ENCODE results near the gene SGSM2. TPM values are rescaled to one million over a fixed set of nuclear protein-coding genes. Genes with fewer than 3 reads are reported as not detected.

The SGSM2 gene
- polyA plus RNA-seq, 1 donor (not counting 4 experiments of a cell fraction or from before 2014, with no cell fraction given), result 16.4 TPM

- H3K36me3 ChIP-seq (ENCODE audit: control insufficient read depth in 2 of 2, extremely low read depth in 1 of 2, insufficient read depth in 2 of 2, low read length in 2 of 2), result peaks cover 0 to 7% of the 10 kb centered on the region in 2 experiments
- FAIRE-seq, result no peak
- dilution Hi-C loops (cut with MboI; ENCODE audit: extremely low pct_ligation_motif_present, low sequenced_read_pairs), result no loop called here
Observed at GRCh38 chr17:2372681-2373080, 35.4 kb downstream of the SGSM2 start.

DNA sequence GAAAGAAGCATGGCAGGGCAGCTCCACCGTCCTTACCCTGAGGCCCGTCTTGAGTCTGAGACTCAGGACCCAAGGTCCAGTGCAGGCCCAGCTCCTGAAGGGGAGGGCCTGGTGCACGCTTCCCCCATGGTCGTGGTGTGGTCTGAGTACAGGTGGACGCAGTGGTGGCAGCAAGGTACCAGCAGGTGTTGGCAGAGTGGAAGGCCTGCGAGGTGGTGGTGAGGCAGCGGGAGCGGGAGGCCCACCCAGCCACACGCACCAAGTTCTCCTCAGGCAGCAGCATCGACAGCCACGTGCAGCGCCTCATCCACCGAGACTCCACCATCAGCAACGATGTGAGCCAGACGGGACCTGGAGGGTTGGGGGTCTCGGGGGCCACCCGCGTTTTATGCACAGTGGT lies 35.9 kb downstream of the SGSM2 start:
- no peak for FAIRE-seq

More at GRCh38 chr17:2372681-2373080, 35.4 kb downstream of the SGSM2 start:
- Histone ChIP-seq H4K20me1 (ENCODE audit: control insufficient read depth, extremely low read depth, insufficient read depth, low read length) (peaks cover 2% of the 10 kb centered on the region), H2AFZ (ENCODE audit: control insufficient read depth, low read length) (no peak overlapping the region), H3K4me2 (ENCODE audit: control insufficient read depth, extremely low read depth, insufficient read depth, low read depth, low read length) (no peak overlapping the region), H3K27me3 (ENCODE audit: control insufficient read depth, extremely low read depth, insufficient read depth, low read length) (no peaks in the 10 kb centered on the region), H3K79me2 (ENCODE audit: control insufficient read depth, insufficient read depth, low read length) (no peaks in the 10 kb centered on the region), H3K9me3 (ENCODE audit: control insufficient read depth, low read depth, low read length) (no peaks in the 10 kb centered on the region), H3K9ac (ENCODE audit: control insufficient read depth, extremely low read depth, insufficient read depth, low read length) (no peak overlapping the region), H3K4me1 (ENCODE audit: control insufficient read depth, extremely low read depth, insufficient read depth, low read length) (peaks cover 3% of the 10 kb centered on the region), H3K9me1 (ENCODE audit: control insufficient read depth, extremely low read depth, insufficient read depth, low read length) (no peaks in the 10 kb centered on the region), H3K4me3 (ENCODE audit: control insufficient read depth in 2 of 3, extremely low read depth in 1 of 3, insufficient read depth in 2 of 3, low read depth in 1 of 3, low read length in 3 of 3) (no peak overlapping the region), H3K27ac (ENCODE audit: control insufficient read depth, insufficient read depth, low read length) (no peak overlapping the region)
- TF ChIP-seq CTCF (optimal IDR thresholded peaks at IDR 0.05 in 1 of 3, IDR thresholded peaks at IDR 0.05 in 1 of 3, conservative IDR thresholded peaks at IDR 0.05 in 1 of 3; ENCODE audit: extremely low read depth in 1 of 3, insufficient read depth in 2 of 3, low read length in 3 of 3) (no peak), EZH2 (IDR thresholded peaks at IDR 0.05; ENCODE audit: low read length) (no peak)
- no peak for DNase-seq (ENCODE audit: low read depth, low spot score)

More for the DNA sequence above, 35.9 kb downstream of the SGSM2 start:
- Histone ChIP-seq H3K9me3 (ENCODE audit: control insufficient read depth, low read depth, low read length) (no peaks in the 10 kb centered on the region), H3K4me1 (ENCODE audit: control insufficient read depth, extremely low read depth, insufficient read depth, low read length) (peaks cover 3% of the 10 kb centered on the region), H3K4me2 (ENCODE audit: control insufficient read depth, extremely low read depth, insufficient read depth, low read depth, low read length) (no peak overlapping the region), H3K27ac (ENCODE audit: control insufficient read depth, insufficient read depth, low read length) (no peak overlapping the region), H3K9ac (ENCODE audit: control insufficient read depth, extremely low read depth, insufficient read depth, low read length) (no peak overlapping the region), H3K36me3 (ENCODE audit: control insufficient read depth in 2 of 2, extremely low read depth in 1 of 2, insufficient read depth in 2 of 2, low read length in 2 of 2) (peaks cover 0 to 9% of the 10 kb centered on the region in 2 experiments), H2AFZ (ENCODE audit: control insufficient read depth, low read length) (no peak overlapping the region), H3K4me3 (ENCODE audit: control insufficient read depth in 2 of 3, extremely low read depth in 1 of 3, insufficient read depth in 2 of 3, low read depth in 1 of 3, low read length in 3 of 3) (no peak overlapping the region), H3K27me3 (ENCODE audit: control insufficient read depth, extremely low read depth, insufficient read depth, low read length) (no peaks in the 10 kb centered on the region), H3K79me2 (ENCODE audit: control insufficient read depth, insufficient read depth, low read length) (no peaks in the 10 kb centered on the region), H3K9me1 (ENCODE audit: control insufficient read depth, extremely low read depth, insufficient read depth, low read length) (no peaks in the 10 kb centered on the region), H4K20me1 (ENCODE audit: control insufficient read depth, extremely low read depth, insufficient read depth, low read length) (peaks cover 2% of the 10 kb centered on the region)
- dilution Hi-C loops (cut with MboI; ENCODE audit: extremely low pct_ligation_motif_present, low sequenced_read_pairs), result no loop called here
- no peak for DNase-seq (ENCODE audit: low read depth, low spot score)
- no peak for TF ChIP-seq CTCF (optimal IDR thresholded peaks at IDR 0.05 in 1 of 3, IDR thresholded peaks at IDR 0.05 in 1 of 3, conservative IDR thresholded peaks at IDR 0.05 in 1 of 3; ENCODE audit: extremely low read depth in 1 of 3, insufficient read depth in 2 of 3, low read length in 3 of 3)
- TF ChIP-seq EZH2 (IDR thresholded peaks at IDR 0.05; ENCODE audit: low read length), result no peak

All from keratinocyte (primary cell).